ENCODE measurements around the gene TMEM87B. TPM values are rescaled to one million over a fixed set of nuclear protein-coding genes. Genes with fewer than 3 reads are reported as not detected.

The TMEM87B gene
- total RNA-seq, 1 experiment from 2014 or later: 15.4 TPM

DNA sequence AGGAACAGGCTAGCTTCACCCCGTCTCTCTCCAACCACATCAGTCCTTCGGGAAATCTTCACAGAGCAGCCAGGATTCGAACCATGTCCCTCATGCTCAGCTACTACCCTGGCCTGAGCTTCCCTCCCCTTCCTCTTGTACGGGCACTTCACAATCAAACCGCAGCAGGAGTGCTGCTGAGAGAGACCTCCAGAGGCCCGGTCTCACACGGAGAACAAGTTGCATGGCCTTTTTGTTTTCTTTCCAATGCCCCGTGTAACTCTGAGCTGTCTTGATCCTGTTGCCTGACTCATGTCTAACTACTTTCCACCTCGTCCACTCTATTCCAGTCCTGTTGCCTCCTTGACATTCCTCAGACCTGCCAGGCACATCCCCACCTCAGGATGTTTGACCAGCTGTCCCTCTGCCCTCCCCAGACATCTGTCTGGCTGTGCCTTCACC lies 108.5 kb downstream of the TMEM87B start:
- DNase-seq (ENCODE audit: low read depth): peak; percentile 45

GRCh38 chr2:112164876-112165275 lies 109.8 kb downstream of the TMEM87B start:
- no peak for DNase-seq (ENCODE audit: low read depth)

DNA sequence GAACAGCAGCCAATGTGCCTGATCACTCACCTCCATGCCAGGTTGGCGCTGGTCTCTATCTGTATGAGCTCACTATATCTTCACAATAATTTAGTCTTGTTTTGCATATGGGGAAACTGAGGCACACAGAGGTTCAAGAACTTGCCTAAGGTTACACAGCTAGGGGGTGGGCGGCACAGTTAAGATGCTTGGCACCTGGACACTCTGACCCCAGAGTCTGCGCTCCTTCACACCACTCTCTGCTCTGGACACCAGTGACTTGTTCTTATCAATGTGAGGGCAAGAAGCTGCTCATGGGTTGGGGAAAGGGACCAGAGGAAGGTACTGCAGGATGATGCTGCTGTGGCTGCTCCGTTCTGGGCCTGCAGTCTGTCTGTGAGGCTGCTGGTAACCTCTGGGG lies 110.2 kb downstream of the TMEM87B start:
- no peak for DNase-seq (ENCODE audit: low read depth)

DNA sequence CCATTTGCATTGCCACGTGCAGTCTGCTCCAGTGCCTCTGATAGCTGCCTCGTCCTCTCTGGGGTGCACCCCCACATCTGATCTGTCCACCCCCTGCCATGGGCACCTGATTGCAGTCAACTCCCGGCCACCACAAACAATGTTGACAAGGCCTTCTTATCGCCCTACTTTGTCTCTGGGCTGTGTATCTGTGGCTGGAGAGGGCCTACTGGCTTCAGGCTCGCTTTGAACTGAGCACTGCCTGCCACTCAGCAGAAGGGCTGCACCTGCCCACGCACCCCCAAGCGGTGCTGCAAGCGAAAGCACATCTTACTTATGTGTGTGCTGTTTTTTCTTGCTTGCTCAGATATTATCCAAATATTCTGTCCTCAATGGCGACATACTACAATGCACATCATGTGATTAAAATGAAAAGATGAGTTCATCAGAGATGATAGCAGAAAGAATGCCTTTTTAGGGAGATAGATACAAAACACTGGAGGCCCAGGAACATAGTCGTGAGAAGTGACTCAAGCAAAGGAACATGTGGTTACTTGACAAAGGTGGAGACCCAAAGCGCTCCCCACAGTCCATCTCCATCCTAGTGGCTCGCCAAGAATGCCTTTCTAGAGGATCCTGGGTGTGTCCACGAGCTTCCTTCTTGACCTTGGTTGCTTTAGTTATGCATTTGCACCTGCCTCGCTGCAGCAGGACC lies 111.9 kb downstream of the TMEM87B start:
- DNase-seq (ENCODE audit: low read depth): no peak

DNA sequence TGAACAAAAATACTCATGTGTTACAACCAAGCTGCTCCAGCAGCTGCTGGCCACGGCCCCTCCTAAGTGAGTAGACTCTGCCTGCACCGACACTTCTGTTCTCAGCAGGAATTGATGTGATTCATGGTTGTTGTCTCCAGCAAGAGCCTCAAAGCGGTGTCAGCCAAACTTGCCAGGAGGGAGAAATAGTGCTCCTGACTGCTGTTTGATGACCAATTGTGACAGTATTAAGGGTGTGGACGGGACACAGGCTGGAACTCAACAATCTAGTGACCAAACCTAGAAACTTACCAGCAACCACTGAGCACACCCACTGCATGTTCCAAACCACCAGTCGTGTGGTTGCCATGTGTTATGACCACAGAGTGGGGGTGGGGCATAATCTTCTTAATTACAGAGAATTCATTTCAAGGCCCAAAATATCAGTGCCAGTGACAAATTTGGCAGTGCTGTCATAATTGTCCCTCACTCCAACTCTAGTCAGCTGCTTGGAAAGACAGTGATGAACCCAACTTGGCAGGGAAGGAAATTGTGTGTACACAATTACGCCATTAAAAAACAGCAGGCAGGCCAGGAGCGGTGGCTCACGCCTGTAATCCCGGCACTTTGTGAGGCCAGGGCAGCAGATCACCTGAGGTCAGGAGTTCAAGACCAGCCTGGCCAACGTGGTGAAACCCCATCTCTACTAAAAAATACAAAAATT lies 113.5 kb downstream of the TMEM87B start:
- DNase-seq (ENCODE audit: low read depth): no peak

Other genes starting within 250 kb of the TMEM87B start
- gene ANAPC1, start 171.1 kb upstream of the TMEM87B start, total RNA-seq (2014; rRNA removed; shearing (Covaris generic)): 78.4 and 108 TPM in 2 replicates
- gene MERTK, start 156.7 kb upstream of the TMEM87B start, total RNA-seq (2014; rRNA removed; shearing (Covaris generic)): 2.4 and 3.2 TPM in 2 replicates
- 0.03 TPM in 2 replicates for gene FBLN7, start 83.1 kb downstream of the TMEM87B start, total RNA-seq (2014; rRNA removed; shearing (Covaris generic))
- gene ZC3H8, start 199.8 kb downstream of the TMEM87B start, total RNA-seq (2014; rRNA removed; shearing (Covaris generic)): 7.7 and 14.3 TPM in 2 replicates
- gene ZC3H6, start 220.3 kb downstream of the TMEM87B start, total RNA-seq (2014; rRNA removed; shearing (Covaris generic)): 0.20 and 0.87 TPM in 2 replicates